Measurements from ENCODE around the gene HK2.

DNA sequence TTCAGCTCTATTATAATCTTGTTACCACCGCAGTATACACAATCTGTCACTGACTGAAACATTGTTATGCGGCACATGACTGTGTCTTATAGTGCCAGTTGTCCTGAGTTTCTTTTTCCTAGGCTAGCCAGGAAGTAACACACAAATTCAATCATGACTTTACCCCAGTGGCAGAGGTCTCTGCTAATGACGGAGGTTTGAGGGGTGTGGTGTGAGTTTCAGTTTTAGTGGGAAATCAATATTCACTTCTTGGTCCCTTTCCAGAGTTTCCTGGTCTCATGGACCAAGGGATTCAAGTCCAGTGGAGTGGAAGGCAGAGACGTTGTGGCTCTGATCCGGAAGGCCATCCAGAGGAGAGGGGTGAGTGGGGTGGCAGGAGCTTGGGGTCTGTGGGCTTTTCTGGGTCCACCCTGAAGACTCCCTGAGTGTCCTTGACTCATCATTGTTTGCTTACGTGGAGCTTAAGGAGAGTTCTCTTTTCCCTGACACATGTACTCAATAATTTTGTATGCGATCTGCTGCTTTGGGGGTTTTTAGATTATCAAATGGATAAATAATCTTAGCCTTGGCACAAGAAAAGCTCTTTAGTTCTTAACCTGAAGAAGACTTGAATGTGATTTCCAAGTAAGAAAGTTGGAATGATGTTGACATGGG lies 39.2 kb downstream of the HK2 start:
- TF ChIP-seq, protein P1, sequence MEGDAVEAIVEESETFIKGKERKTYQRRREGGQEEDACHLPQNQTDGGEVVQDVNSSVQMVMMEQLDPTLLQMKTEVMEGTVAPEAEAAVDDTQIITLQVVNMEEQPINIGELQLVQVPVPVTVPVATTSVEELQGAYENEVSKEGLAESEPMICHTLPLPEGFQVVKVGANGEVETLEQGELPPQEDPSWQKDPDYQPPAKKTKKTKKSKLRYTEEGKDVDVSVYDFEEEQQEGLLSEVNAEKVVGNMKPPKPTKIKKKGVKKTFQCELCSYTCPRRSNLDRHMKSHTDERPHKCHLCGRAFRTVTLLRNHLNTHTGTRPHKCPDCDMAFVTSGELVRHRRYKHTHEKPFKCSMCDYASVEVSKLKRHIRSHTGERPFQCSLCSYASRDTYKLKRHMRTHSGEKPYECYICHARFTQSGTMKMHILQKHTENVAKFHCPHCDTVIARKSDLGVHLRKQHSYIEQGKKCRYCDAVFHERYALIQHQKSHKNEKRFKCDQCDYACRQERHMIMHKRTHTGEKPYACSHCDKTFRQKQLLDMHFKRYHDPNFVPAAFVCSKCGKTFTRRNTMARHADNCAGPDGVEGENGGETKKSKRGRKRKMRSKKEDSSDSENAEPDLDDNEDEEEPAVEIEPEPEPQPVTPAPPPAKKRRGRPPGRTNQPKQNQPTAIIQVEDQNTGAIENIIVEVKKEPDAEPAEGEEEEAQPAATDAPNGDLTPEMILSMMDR (IDR thresholded peaks at IDR 0.05): no peak
- TF ChIP-seq POLR2AphosphoS5 (IDR thresholded peaks at IDR 0.05): no peak
- TF ChIP-seq POLR2A (IDR thresholded peaks at IDR 0.05): no peak
